OCI-LY1 (cell line): ENCODE data around the gene RUVBL2.
A peak's percentile ranks its signal among the peaks of the same experiment; 100 is the strongest.

Experiments used
- H2AFZ ChIP-seq: fragments of 200-600 bp; sonication (generic), shearing (Covaris generic); 2 replicates; pipeline ENCODE4 v1.6.0; 2014; ENCODE audit warnings: antibody characterized with exemption, mild to moderate bottlenecking, low read length
- H3F3A ChIP-seq: fragments of 200-600 bp; sonication (generic), shearing (Covaris generic); 2 replicates; pipeline ENCODE4 v1.6.0; 2014; ENCODE audit warnings: mild to moderate bottlenecking, antibody characterized with exemption, low read length, moderate library complexity; ENCODE audit not compliant: insufficient read depth
- H3K27ac ChIP-seq: fragments of 200-600 bp; sonication (generic); 2 replicates; pipeline ENCODE4 v1.5.1; 2014; ENCODE audit warnings: low read length, mixed run types, mild to moderate bottlenecking, low read depth; ENCODE audit not compliant: poor library complexity, severe bottlenecking
- H3K27me3 ChIP-seq: fragments of 200-600 bp; sonication (generic); 2 replicates; pipeline ENCODE4 v1.6.0; 2014; ENCODE audit warnings: antibody characterized with exemption, mild to moderate bottlenecking, low read length, moderate library complexity; ENCODE audit not compliant: insufficient read depth
- H3K36me3 ChIP-seq: fragments of 200-600 bp; sonication (generic); 2 replicates; pipeline ENCODE4 v1.6.1; 2014; ENCODE audit warnings: mild to moderate bottlenecking, antibody characterized with exemption, low read length, moderate library complexity, mixed read lengths; ENCODE audit not compliant: insufficient read depth
- H3K4me1 ChIP-seq: fragments of 200-600 bp; sonication (generic); 2 replicates; pipeline ENCODE4 v1.5.1; 2014; ENCODE audit warnings: mild to moderate bottlenecking, low read length, moderate library complexity; ENCODE audit not compliant: insufficient read depth, severe bottlenecking
- H3K4me2 ChIP-seq: fragments of 200-600 bp; sonication (generic), shearing (Covaris generic); 2 replicates; pipeline ENCODE4 v1.6.1; 2014; ENCODE audit warnings: low read length
- H3K4me3 ChIP-seq: fragments of 200-600 bp; sonication (generic); 2 replicates; pipeline ENCODE4 v1.5.1; 2014; ENCODE audit warnings: low read length, low read depth, mild to moderate bottlenecking, mixed read lengths; ENCODE audit not compliant: poor library complexity, severe bottlenecking
- H3K79me2 ChIP-seq: fragments of 200-600 bp; shearing (Covaris generic); 2 replicates; pipeline ENCODE4 v1.6.1; 2016; ENCODE audit warnings: mixed run types, low read length, mixed read lengths; ENCODE audit not compliant: insufficient read depth
- H3K9ac ChIP-seq: fragments of 200-600 bp; sonication (generic), shearing (Covaris generic); 2 replicates; pipeline ENCODE4 v1.6.1; 2014; ENCODE audit warnings: mild to moderate bottlenecking, low read length, mixed read lengths
- H3K9me2 ChIP-seq: fragments of 200-600 bp; sonication (generic), shearing (Covaris generic); 2 replicates; pipeline ENCODE4 v1.6.1; 2014; ENCODE audit warnings: low read depth, mild to moderate bottlenecking, low read length, mixed read lengths
- H3K9me3 ChIP-seq: fragments of 200-600 bp; shearing (Covaris generic); 2 replicates; pipeline ENCODE4 v1.6.1; 2014; ENCODE audit warnings: low read length, mixed read lengths
- H4K20me1 ChIP-seq: fragments of 200-600 bp; sonication (generic), shearing (Covaris generic); 2 replicates; pipeline ENCODE4 v1.6.0; 2016; ENCODE audit warnings: mild to moderate bottlenecking, low read length; ENCODE audit not compliant: insufficient read depth
- CTCF ChIP-seq: fragments of 200-600 bp; sonication (generic), shearing (Covaris generic); IDR thresholded peaks from 2 replicates; pipeline ENCODE4 v1.5.1; 2017; ENCODE audit warnings: mild to moderate bottlenecking, antibody characterized with exemption, low read length, moderate library complexity, mixed read lengths
- EZH2 ChIP-seq: fragments of 200-600 bp; sonication (generic), shearing (Covaris generic); IDR thresholded peaks from 2 replicates; pipeline ENCODE4 v1.8.0; 2017; ENCODE audit warnings: borderline replicate concordance, mixed run types, mild to moderate bottlenecking, antibody characterized with exemption, low read length, moderate library complexity, mixed read lengths

The RUVBL2 gene

GRCh38 chr19:48970139-48970766 is 23.4 kb upstream of the RUVBL2 start:
- Histone ChIP-seq H3K4me2 (no peak overlapping the region), H3K4me3 (no peak overlapping the region), H4K20me1 (no peaks in the 10 kb centered on the region), H3K9me2 (no peaks in the 10 kb centered on the region), H3K9me3 (no peaks in the 10 kb centered on the region), H3F3A (peaks cover 5% of the 10 kb centered on the region; the same call in 1 of the 2 replicates), H3K36me3 (peaks cover 55% of the 10 kb centered on the region), H3K79me2 (0 out of 2 replicates have a peak, but pooled peaks cover 4% of the 10 kb centered on the region), H2AFZ (no peak overlapping the region), H3K4me1 (peaks cover 26% of the 10 kb centered on the region), H3K27me3 (no peaks in the 10 kb centered on the region), H3K27ac (peak overlapping the region; percentile 21), H3K9ac (no peak overlapping the region)
- TF ChIP-seq CTCF (no peak), EZH2 (no peak)

GRCh38 chr19:48970923-48971395 is 22.7 kb upstream of the RUVBL2 start:
- Histone ChIP-seq H3K27me3 (no peaks in the 10 kb centered on the region), H3K36me3 (peaks cover 53% of the 10 kb centered on the region), H3K79me2 (0 out of 2 replicates have a peak, but pooled peaks cover 3% of the 10 kb centered on the region), H3K9me3 (no peaks in the 10 kb centered on the region), H3K4me3 (no peak overlapping the region), H3F3A (peaks cover 5% of the 10 kb centered on the region; the same call in 1 of the 2 replicates), H3K27ac (no peak overlapping the region), H3K4me1 (peaks cover 26% of the 10 kb centered on the region), H2AFZ (no peak overlapping the region), H3K9ac (no peak overlapping the region), H3K9me2 (no peaks in the 10 kb centered on the region), H3K4me2 (peak overlapping the region; percentile 20; the same call in 1 of the 2 replicates), H4K20me1 (no peaks in the 10 kb centered on the region)
- TF ChIP-seq CTCF (peak; percentile 97), EZH2 (no peak)

- no peak overlapping the region for H3K9ac ChIP-seq
- H3K4me2 ChIP-seq, result no peak overlapping the region
- TF ChIP-seq CTCF, result no peak
- TF ChIP-seq EZH2, result no peak
- no peaks in the 10 kb centered on the region for H3F3A ChIP-seq
- H4K20me1 ChIP-seq, result no peaks in the 10 kb centered on the region
- no peak overlapping the region for H2AFZ ChIP-seq
- H3K4me1 ChIP-seq, result no peaks in the 10 kb centered on the region
- no peak overlapping the region for H3K27ac ChIP-seq
- H3K27me3 ChIP-seq, result no peaks in the 10 kb centered on the region
- H3K36me3 ChIP-seq, result peaks cover 16% of the 10 kb centered on the region
- H3K4me3 ChIP-seq, result no peak overlapping the region
- H3K9me2 ChIP-seq, result no peaks in the 10 kb centered on the region
- no peaks in the 10 kb centered on the region for H3K9me3 ChIP-seq
- H3K79me2 ChIP-seq, result no peaks in the 10 kb centered on the region
Measured at GRCh38 chr19:48975947-48976847, 17.5 kb upstream of the RUVBL2 start.
